ENCODE data around the gene FGFR4. TPM values are rescaled to one million over a fixed set of nuclear protein-coding genes. Genes with fewer than 3 reads are reported as not detected.

The FGFR4 gene
- total RNA-seq, 4 donors from 2014 or later: 15.3 to 86.2 (median 22.2) TPM

GRCh38 chr5:177089825-177090641 is 3.3 kb downstream of the FGFR4 start:
- H3K27me3 ChIP-seq: no peaks in the 10 kb centered on the region
- intact Hi-C loops (cut with DNase I; ENCODE audit: low total_unique reads) (loop anchor here (10.0 kb wide), 1 partner anchor 1625 kb away; no protein-coding TSS in a partner anchor), in situ Hi-C loops (cut with MboI; ENCODE audit: low pct_ligation_motif_present in 1 of 4, low pct_unique_long_range_greater_than_20kb in 1 of 4, low sequenced_read_pairs in 3 of 4) (no loop called here)
- 71% methylated on average over 14 of the region's 21 CpGs; no CpG with 5 or more reads in 1 of the 2 donors for WGBS, 2 donors (ENCODE audit: low coverage in 1 of 2)
- H3K27ac ChIP-seq: peak overlapping the region; percentile 63 to 87 (median 73)
- H3K4me1 ChIP-seq: peaks cover 9 to 48% (median 38%) of the 10 kb centered on the region in 4 donors
- TF ChIP-seq EP300 (IDR thresholded peaks at IDR 0.05; ENCODE audit: low read depth) (no peak), POLR2A (IDR thresholded peaks at IDR 0.05) (no peak), POLR2AphosphoS5 (IDR thresholded peaks at IDR 0.05) (no peak)
- TF ChIP-seq, protein P1, sequence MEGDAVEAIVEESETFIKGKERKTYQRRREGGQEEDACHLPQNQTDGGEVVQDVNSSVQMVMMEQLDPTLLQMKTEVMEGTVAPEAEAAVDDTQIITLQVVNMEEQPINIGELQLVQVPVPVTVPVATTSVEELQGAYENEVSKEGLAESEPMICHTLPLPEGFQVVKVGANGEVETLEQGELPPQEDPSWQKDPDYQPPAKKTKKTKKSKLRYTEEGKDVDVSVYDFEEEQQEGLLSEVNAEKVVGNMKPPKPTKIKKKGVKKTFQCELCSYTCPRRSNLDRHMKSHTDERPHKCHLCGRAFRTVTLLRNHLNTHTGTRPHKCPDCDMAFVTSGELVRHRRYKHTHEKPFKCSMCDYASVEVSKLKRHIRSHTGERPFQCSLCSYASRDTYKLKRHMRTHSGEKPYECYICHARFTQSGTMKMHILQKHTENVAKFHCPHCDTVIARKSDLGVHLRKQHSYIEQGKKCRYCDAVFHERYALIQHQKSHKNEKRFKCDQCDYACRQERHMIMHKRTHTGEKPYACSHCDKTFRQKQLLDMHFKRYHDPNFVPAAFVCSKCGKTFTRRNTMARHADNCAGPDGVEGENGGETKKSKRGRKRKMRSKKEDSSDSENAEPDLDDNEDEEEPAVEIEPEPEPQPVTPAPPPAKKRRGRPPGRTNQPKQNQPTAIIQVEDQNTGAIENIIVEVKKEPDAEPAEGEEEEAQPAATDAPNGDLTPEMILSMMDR (IDR thresholded peaks at IDR 0.05): no peak
- no peaks in the 10 kb centered on the region for H3K9me3 ChIP-seq
- no peaks in the 10 kb centered on the region for H3K36me3 ChIP-seq
- DNase-seq: peak; percentile 47
- H3K4me3 ChIP-seq: no peak overlapping the region

DNA sequence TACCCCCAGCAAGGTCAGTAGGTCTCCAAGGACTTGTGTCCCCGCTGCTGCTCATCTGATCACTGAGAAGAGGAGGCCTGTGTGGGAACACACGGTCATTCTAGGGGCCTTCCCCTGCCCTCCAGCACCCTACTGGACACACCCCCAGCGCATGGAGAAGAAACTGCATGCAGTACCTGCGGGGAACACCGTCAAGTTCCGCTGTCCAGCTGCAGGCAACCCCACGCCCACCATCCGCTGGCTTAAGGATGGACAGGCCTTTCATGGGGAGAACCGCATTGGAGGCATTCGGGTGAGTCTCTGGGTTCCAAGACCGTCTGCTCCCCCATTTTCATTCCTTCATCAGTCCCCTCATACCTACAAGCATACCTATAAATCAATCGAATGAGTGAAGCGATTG is 4.1 kb downstream of the FGFR4 start:
- WGBS, 2 donors (ENCODE audit: low coverage in 1 of 2): 86% methylated on average over 13 of the region's 13 CpGs; no CpG with 5 or more reads in 1 of the 2 donors
- intact Hi-C loops (cut with DNase I; ENCODE audit: low total_unique reads): loop anchor here (10.0 kb wide), 1 partner anchor 1626 kb away; no protein-coding TSS in a partner anchor

DNA sequence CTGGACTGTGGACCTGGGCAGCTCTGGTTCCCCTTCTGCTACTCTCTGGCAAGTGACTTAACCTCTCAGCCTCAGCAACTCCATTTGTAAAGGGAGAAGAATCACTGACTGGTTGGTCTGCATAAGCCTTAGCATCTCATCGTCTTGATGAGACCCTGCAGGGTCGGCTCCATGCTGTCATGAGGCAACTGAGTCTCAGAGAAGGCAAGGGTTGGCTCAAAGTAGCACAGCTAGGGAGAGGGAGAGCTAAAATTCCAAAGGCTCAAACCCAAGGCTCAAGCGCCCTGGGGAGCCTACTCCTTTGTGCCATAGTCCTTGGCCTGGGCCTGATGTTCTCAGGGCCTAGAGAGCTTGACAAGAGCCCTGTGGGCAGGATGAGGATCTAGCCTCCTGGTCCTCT is 4.5 kb downstream of the FGFR4 start:
- Histone ChIP-seq H3K9me3 (no peaks in the 10 kb centered on the region), H3K27me3 (no peaks in the 10 kb centered on the region), H3K4me1 (peaks cover 9 to 53% (median 37%) of the 10 kb centered on the region in 4 donors), H3K27ac (peak overlapping the region in 1 of 4 donors; percentile 5), H3K36me3 (no peaks in the 10 kb centered on the region), H3K4me3 (no peak overlapping the region)
- 71 to 100% methylated on average over 1 to 3 of the region's 3 CpGs for WGBS, 2 donors (ENCODE audit: low coverage in 1 of 2)
- DNase-seq: no peak
- intact Hi-C loops (cut with DNase I; ENCODE audit: low total_unique reads) (loop anchor here (10.0 kb wide), 1 partner anchor 1626 kb away; no protein-coding TSS in a partner anchor), in situ Hi-C loops (cut with MboI; ENCODE audit: low pct_ligation_motif_present in 1 of 4, low pct_unique_long_range_greater_than_20kb in 1 of 4, low sequenced_read_pairs in 3 of 4) (no loop called here)
- TF ChIP-seq, protein P1 (IDR thresholded peaks at IDR 0.05): no peak
- no peak for TF ChIP-seq EP300 (IDR thresholded peaks at IDR 0.05; ENCODE audit: low read depth)
- no peak for TF ChIP-seq POLR2A (IDR thresholded peaks at IDR 0.05)

More for the DNA sequence above, 4.1 kb downstream of the FGFR4 start:
- Histone ChIP-seq H3K27me3 (no peaks in the 10 kb centered on the region), H3K36me3 (no peaks in the 10 kb centered on the region), H3K4me3 (no peak overlapping the region), H3K9me3 (no peaks in the 10 kb centered on the region), H3K4me1 (peaks cover 9 to 55% (median 37%) of the 10 kb centered on the region in 4 donors), H3K27ac (no peak overlapping the region)
- DNase-seq: no peak
- TF ChIP-seq POLR2AphosphoS5 (IDR thresholded peaks at IDR 0.05): no peak
- TF ChIP-seq EP300 (IDR thresholded peaks at IDR 0.05; ENCODE audit: low read depth): no peak
- TF ChIP-seq, protein P1 (IDR thresholded peaks at IDR 0.05): no peak
- TF ChIP-seq POLR2A (IDR thresholded peaks at IDR 0.05): no peak
- in situ Hi-C loops (cut with MboI; ENCODE audit: low pct_ligation_motif_present in 1 of 4, low pct_unique_long_range_greater_than_20kb in 1 of 4, low sequenced_read_pairs in 3 of 4): no loop called here

Measured in transverse colon (tissue), 4 donors.